PC-3 (cell line): ENCODE measurements around the gene SPRING1. TPM values are rescaled to one million over a fixed set of nuclear protein-coding genes. Genes with fewer than 3 reads are reported as not detected.

Experiments used
- ATAC-seq: fragments of 200-7000 bp; cut with Tn5 transposase; 2 replicates; pipeline ENCODE4 v1.9.1; 2020; ENCODE audit warnings: mild to moderate bottlenecking, moderate library complexity
- BruUV-seq: library from RNA; stranded (reverse); fragments of 400-500 nt; replicated peaks from 2 replicates; lab custom pipeline; 2021; lab: Mats Ljungman, UMichigan
- CTCF ChIA-PET: fragments of 300-600 bp; sonication (Branson Sonifier 250); formaldehyde crosslinking; loops from one replicate; lab custom pipeline; 2022; ENCODE audit warnings: antibody characterized with exemption; lab: Charles Lee
- POLR2A ChIA-PET: fragments of 300-600 bp; sonication (Branson Sonifier 250); formaldehyde crosslinking; loops from one replicate; lab custom pipeline; 2022; ENCODE audit warnings: antibody characterized with exemption; ENCODE audit not compliant: unreplicated experiment; lab: Charles Lee
- DNase-seq: peaks from one replicate; pipeline ENCODE4 v3.0.0-alpha.2; 2015
- H2AFZ ChIP-seq: fragments of 300-600 bp; sonication (generic); 2 replicates; pipeline ENCODE4 v1.6.0; 2016; ENCODE audit warnings: antibody characterized with exemption, low read length
- H3F3A ChIP-seq: fragments of 300-600 bp; sonication (generic); one replicate; pipeline ENCODE4 v1.6.0; 2017; ENCODE audit warnings: antibody characterized with exemption, low read length, control low read depth, mild to moderate bottlenecking; ENCODE audit not compliant: unreplicated experiment
- H3K27ac ChIP-seq: fragments of 300-600 bp; sonication (generic); 2 replicates; pipeline ENCODE4 v1.5.1; 2016; ENCODE audit warnings: mild to moderate bottlenecking, low read length
- H3K27me3 ChIP-seq: fragments of 300-600 bp; sonication (generic); 2 replicates; pipeline ENCODE4 v1.6.1; 2016; ENCODE audit warnings: low read length, mixed read lengths
- H3K36me3 ChIP-seq: fragments of 300-600 bp; sonication (generic); 2 replicates; pipeline ENCODE4 v1.6.1; 2016; ENCODE audit warnings: low read depth, mixed run types, low read length, mixed read lengths
- H3K4me1 ChIP-seq: fragments of 300-600 bp; sonication (generic); 2 replicates; pipeline ENCODE4 v1.5.1; 2016; ENCODE audit warnings: low read length; ENCODE audit not compliant: insufficient read depth
- H3K4me2 ChIP-seq: fragments of 300-600 bp; sonication (generic); 2 replicates; pipeline ENCODE4 v1.6.0; 2016; ENCODE audit warnings: low read length
- H3K4me3 ChIP-seq: fragments of 300-600 bp; sonication (generic); 2 replicates; pipeline ENCODE4 v1.5.1; 2016; ENCODE audit warnings: mild to moderate bottlenecking, low read length, mixed read lengths
- H3K79me2 ChIP-seq: fragments of 300-600 bp; sonication (generic); 2 replicates; pipeline ENCODE4 v1.6.1; 2017; ENCODE audit warnings: low read length, mixed read lengths
- H3K9ac ChIP-seq: fragments of 300-600 bp; sonication (generic); 2 replicates; pipeline ENCODE4 v1.6.0; 2016; ENCODE audit warnings: mild to moderate bottlenecking, low read length
- H3K9me2 ChIP-seq: fragments of 300-600 bp; sonication (generic); replicated peaks from 2 replicates; pipeline ENCODE4 v1.6.1; 2016; ENCODE audit warnings: mixed run types, low read length, mixed read lengths
- H3K9me3 ChIP-seq: fragments of 300-600 bp; sonication (generic); 2 replicates; pipeline ENCODE4 v1.6.1; 2016; ENCODE audit warnings: low read length, mixed read lengths
- H4K20me1 ChIP-seq: fragments of 300-600 bp; sonication (generic); 2 replicates; pipeline ENCODE4 v1.6.1; 2016; ENCODE audit warnings: low read length, mixed read lengths
- CTCF ChIP-seq: fragments of 300-600 bp; sonication (generic); conservative IDR thresholded peaks from 2 replicates; pipeline ENCODE4 v1.5.1; 2017; ENCODE audit warnings: antibody characterized with exemption, low read depth, mild to moderate bottlenecking, low read length
- EZH2 ChIP-seq: fragments of 300-600 bp; sonication (generic); IDR thresholded peaks from one replicate; pipeline ENCODE4 v1.6.1; 2017; ENCODE audit warnings: antibody characterized with exemption, mild to moderate bottlenecking, low read length; ENCODE audit not compliant: unreplicated experiment
- EZH2phosphoT487 ChIP-seq: fragments of 300-600 bp; sonication (generic); IDR thresholded peaks from 2 replicates; pipeline ENCODE4 v1.6.1; 2018; ENCODE audit warnings: mild to moderate bottlenecking, antibody characterized with exemption, low read length, borderline replicate concordance
- intact Hi-C: fragments of 100-400 bp; cut with micrococcal nuclease; formaldehyde crosslinking; loops from 2 replicates; pipeline ENCODE4 v1.9.0; 2023
- total RNA-seq: library from RNA; depleted of rRNA; stranded (reverse); fragments of >200 nt; gene quantifications from 2 replicates; pipeline ENCODE4 v1.2.3, GENCODE V29; 2014

SPRING1 gene
- total RNA-seq, 1 experiment from 2014 or later, result 33.4 TPM

- Histone ChIP-seq H3K9me3 (no peaks in the 10 kb centered on the region), H3K4me2 (no peak overlapping the region), H3K9ac (no peak overlapping the region), H3K27me3 (no peaks in the 10 kb centered on the region), H3K27ac (no peak overlapping the region), H3K4me1 (peaks cover 7% of the 10 kb centered on the region), H3F3A (no peaks in the 10 kb centered on the region), H3K79me2 (no peaks in the 10 kb centered on the region), H2AFZ (no peak overlapping the region), H3K4me3 (no peak overlapping the region), H4K20me1 (no peaks in the 10 kb centered on the region), H3K36me3 (no peaks in the 10 kb centered on the region), H3K9me2 (no peaks in the 10 kb centered on the region)
- DNase-seq, result peak; percentile 88
- BruUV-seq, result no TSS peak
- CTCF ChIA-PET, result interaction anchor here (0.7 to 1.4 kb wide), 5 partner anchors 15 to 252 kb away, joined by 3 to 8 read pairs (median 4); no protein-coding TSS in a partner anchor
- ATAC-seq, result peak; percentile 91
- TF ChIP-seq CTCF (peak; percentile 91), EZH2phosphoT487 (no peak), EZH2 (no peak)
- intact Hi-C loops, result loop anchor here (1.0 to 10.0 kb wide), 4 partner anchors 179 to 839 kb away; no protein-coding TSS in a partner anchor
- POLR2A ChIA-PET, result no interaction called here
Observed at GRCh38 chr12:116703214-116703795, 34.6 kb downstream of the SPRING1 start.

GRCh38 chr12:116701432-116701831, 36.4 kb downstream of the SPRING1 start:
- Histone ChIP-seq H2AFZ (no peak overlapping the region), H3K4me2 (no peak overlapping the region), H3K27me3 (no peaks in the 10 kb centered on the region), H4K20me1 (no peaks in the 10 kb centered on the region), H3K9me2 (no peaks in the 10 kb centered on the region), H3K79me2 (no peaks in the 10 kb centered on the region), H3K4me3 (no peak overlapping the region), H3K27ac (no peak overlapping the region), H3K36me3 (no peaks in the 10 kb centered on the region), H3K9ac (no peak overlapping the region), H3F3A (no peaks in the 10 kb centered on the region), H3K4me1 (peaks cover 19% of the 10 kb centered on the region), H3K9me3 (no peaks in the 10 kb centered on the region)
- TF ChIP-seq EZH2, result no peak
- no peak for TF ChIP-seq CTCF
- no peak for TF ChIP-seq EZH2phosphoT487
- DNase-seq (no peak), ATAC-seq (no peak)
- intact Hi-C loops, result loop anchor here (10.0 kb wide), 1 partner anchor 837 kb away; no protein-coding TSS in a partner anchor
- CTCF ChIA-PET, result no interaction called here
- POLR2A ChIA-PET, result no interaction called here
- no TSS peak for BruUV-seq

GRCh38 chr12:116700066-116700465, 37.8 kb downstream of the SPRING1 start:
- Histone ChIP-seq H3F3A (no peaks in the 10 kb centered on the region), H3K27me3 (no peaks in the 10 kb centered on the region), H3K4me3 (no peak overlapping the region), H3K4me2 (no peak overlapping the region), H3K9me3 (no peaks in the 10 kb centered on the region), H3K27ac (no peak overlapping the region), H3K9me2 (no peaks in the 10 kb centered on the region), H3K4me1 (peaks cover 19% of the 10 kb centered on the region), H3K9ac (no peak overlapping the region), H2AFZ (no peak overlapping the region), H3K36me3 (no peaks in the 10 kb centered on the region), H4K20me1 (no peaks in the 10 kb centered on the region), H3K79me2 (no peaks in the 10 kb centered on the region)
- ChIA-PET CTCF (no interaction called here), POLR2A (no interaction called here)
- ATAC-seq, result no peak
- no peak for DNase-seq
- intact Hi-C loops, result loop anchor here (10.0 kb wide), 1 partner anchor 835 kb away; no protein-coding TSS in a partner anchor
- TF ChIP-seq EZH2phosphoT487, result no peak
- no peak for TF ChIP-seq CTCF
- no peak for TF ChIP-seq EZH2
- no TSS peak for BruUV-seq
